EH (cell line): ENCODE data around the gene DDX49.

Source experiments
- DNase-seq: peaks from one replicate; pipeline ENCODE4 v3.0.0-alpha.2; 2015; ENCODE audit warnings: low read depth

The DDX49 gene

DNA sequence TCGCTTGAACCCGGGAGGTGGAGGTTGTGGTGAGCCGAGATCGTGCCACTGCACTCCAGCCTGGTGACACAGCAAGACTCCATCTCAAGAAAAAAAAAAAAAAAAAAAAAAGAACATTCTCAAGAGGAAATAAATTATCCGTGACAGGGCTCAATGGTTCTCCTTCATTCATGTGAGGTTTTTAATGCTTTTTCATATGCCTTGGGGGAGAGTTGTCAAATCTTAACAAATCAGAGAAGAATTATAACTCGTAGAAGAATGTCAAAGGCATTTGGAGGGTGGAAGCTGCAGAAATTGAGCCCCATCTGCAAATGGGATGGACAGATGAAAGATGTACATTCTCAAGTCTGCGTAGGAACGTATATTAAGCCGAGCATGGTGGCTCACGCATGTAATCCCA lies 56.4 kb downstream of the DDX49 start:
- peak; percentile 28 for DNase-seq
